NOMO-1 treated with dmso at 0.1 percent for 144 hours (cell line): ENCODE measurements around the gene SRMS.

Experiments used
- DNase-seq: peaks from one replicate; lab custom pipeline; 2025; ENCODE audit not compliant: unreplicated experiment; lab: John Stamatoyannopoulos, UW

SRMS gene

GRCh38 chr20:63547725-63548480 is at the start of gene SRMS:
TSS of gene SRMS (minus strand) at chr20:63547749. CDS start at chr20:63547463, 286 bp downstream.
- no peak for DNase-seq

- DNase-seq = no peak
These were observed 48.9 kb upstream of the SRMS start for GRCh38 chr20:63596423-63596822.

GRCh38 chr20:63595416-63596127 is 48.0 kb upstream of the SRMS start:
- DNase-seq = no peak

- no peak for DNase-seq
These were observed 46.6 kb upstream of the SRMS start for GRCh38 chr20:63594043-63594561.

GRCh38 chr20:63592661-63593060 is 45.1 kb upstream of the SRMS start:
- no peak for DNase-seq

- no peak for DNase-seq
These were observed 44.3 kb upstream of the SRMS start for GRCh38 chr20:63591786-63592355.

GRCh38 chr20:63591147-63591533 is 43.6 kb upstream of the SRMS start:
- DNase-seq = no peak

GRCh38 chr20:63590218-63591146 is 42.9 kb upstream of the SRMS start:
- no peak for DNase-seq

- DNase-seq = no peak
These were observed 42.0 kb upstream of the SRMS start for GRCh38 chr20:63589261-63590217.

GRCh38 chr20:63588641-63589041 is 41.1 kb upstream of the SRMS start:
- no peak for DNase-seq

GRCh38 chr20:63587776-63588591 is 40.4 kb upstream of the SRMS start:
- DNase-seq = no peak

- DNase-seq = no peak
These were observed 39.7 kb upstream of the SRMS start for GRCh38 chr20:63587256-63587655.

GRCh38 chr20:63586797-63587196 is 39.2 kb upstream of the SRMS start:
- DNase-seq = no peak

- DNase-seq = no peak
These were observed 38.3 kb upstream of the SRMS start for GRCh38 chr20:63585616-63586565.

- DNase-seq = no peak
These were observed 35.0 kb upstream of the SRMS start for GRCh38 chr20:63582382-63583063.

GRCh38 chr20:63580796-63581461 is 33.4 kb upstream of the SRMS start:
- DNase-seq = no peak
